IPS DF 4.7 (cell line): Measurements from ENCODE around the gene KCNK5.

Experiments
- DNase-seq: peaks from one replicate; pipeline ENCODE4 v3.0.0-alpha.2; 2013; ENCODE audit warnings: low spot score; ENCODE audit errors: extremely low read depth

Gene KCNK5, protein sequence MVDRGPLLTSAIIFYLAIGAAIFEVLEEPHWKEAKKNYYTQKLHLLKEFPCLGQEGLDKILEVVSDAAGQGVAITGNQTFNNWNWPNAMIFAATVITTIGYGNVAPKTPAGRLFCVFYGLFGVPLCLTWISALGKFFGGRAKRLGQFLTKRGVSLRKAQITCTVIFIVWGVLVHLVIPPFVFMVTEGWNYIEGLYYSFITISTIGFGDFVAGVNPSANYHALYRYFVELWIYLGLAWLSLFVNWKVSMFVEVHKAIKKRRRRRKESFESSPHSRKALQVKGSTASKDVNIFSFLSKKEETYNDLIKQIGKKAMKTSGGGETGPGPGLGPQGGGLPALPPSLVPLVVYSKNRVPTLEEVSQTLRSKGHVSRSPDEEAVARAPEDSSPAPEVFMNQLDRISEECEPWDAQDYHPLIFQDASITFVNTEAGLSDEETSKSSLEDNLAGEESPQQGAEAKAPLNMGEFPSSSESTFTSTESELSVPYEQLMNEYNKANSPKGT

DNA sequence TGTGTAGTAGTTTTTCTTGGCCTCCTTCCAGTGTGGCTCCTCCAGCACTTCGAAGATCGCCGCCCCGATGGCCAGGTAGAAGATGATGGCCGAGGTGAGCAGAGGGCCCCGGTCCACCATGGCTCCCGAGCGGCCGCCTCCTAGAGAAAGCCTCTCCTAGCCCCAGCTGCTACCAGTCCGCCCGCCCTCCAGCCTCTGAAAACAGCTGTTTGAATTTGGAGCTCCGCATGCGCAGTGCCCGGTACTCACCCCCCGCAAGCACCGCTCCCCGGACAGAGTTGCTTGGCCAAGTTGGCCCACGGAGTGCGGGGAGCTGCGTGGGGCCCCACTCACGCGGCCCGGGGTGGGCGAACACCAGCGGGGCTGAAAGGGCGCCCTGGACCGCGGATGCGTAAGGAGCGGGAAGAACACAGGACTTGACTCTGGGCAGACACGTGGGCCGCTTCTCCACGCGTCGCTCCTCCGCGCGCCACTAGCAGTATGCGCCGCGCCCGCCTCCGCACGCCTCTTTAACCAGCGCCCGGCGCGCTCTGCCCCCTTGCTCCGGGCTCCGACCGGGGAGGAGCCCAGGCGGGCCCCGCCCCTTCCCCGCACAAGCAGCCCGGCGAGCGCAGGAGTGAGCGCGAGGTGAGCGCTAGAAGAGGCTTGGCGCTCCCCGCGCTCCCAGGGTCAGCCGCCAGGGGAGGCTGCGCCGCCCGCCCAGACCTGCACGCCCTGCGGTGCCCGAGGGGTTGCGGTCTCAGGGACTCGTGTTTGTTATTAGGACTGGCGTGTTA lies at the start of gene KCNK5:
Gene KCNK5, minus strand, starts transcription at position 484 of the 776 bp plus-strand sequence. Its CDS starts 364 bp downstream, at position 120.
- peak; percentile 78 for DNase-seq

DNA sequence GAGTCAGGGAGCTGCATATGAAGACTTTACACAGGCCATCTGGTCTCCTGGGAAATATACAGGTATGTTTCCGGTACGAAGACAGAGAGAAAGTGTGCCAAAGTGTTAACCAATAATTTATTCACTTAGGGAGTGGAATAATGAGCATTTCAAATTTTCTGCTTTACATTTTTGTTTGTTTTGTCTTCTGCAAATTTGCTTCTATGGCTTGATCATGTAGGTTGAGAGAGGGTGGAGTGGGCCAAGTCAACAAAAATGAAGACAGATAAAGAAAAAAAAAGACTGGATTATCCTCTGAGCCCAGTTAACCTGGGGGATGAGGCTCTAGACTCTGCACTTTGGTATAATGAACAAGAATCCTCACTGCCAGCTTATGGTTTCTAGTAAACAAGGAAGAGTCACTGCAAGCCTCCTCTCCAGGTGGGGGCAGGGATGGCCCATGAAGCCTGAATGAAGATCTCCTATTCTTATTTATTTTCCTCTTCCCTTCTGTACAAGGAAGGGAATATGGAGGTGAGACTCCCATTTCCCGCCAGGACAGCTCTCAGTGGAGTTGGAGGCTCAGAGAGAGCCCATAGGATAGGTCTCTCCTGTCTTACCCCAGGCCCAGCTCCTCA lies 47.2 kb upstream of the KCNK5 start:
- no peak for DNase-seq

DNA sequence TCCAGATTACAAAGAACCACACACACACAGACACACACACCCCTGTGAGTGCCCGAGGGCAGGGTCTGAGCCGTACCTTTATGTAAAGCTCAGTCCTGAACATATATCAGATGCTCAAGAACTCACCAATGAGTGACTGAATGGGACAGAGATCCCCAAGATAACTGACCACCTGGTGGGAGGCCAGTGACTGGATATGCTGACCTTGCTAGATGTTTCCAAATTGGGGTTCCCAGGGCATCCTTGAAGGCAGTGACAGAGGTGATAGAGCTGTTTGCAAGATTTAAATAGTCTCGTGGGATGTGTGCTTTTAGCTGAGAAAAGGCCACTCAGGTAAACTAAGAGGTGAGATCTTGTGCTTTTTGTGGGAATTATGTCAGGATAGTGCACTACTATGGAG lies 45.6 kb upstream of the KCNK5 start:
- DNase-seq: no peak

DNA sequence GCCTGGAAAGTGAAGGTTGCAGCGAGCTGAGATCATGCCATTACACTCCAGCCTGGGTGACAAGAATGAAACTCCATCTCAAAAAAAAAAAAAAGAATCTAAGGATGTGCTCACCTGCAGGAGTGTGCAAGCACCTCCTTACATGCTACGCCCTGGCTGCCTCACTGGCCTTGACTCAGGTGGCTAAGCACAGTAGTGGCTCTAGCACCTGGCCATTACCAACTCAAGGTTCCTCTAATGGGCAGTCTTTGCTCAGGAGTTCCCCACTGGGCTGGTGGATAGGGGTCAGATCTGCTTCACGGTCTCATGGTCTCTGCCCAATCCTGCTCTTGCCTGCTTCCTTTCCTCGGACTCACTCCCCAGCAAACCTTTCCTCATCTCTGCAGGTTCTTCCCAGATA lies 45.2 kb upstream of the KCNK5 start:
- no peak for DNase-seq

DNA sequence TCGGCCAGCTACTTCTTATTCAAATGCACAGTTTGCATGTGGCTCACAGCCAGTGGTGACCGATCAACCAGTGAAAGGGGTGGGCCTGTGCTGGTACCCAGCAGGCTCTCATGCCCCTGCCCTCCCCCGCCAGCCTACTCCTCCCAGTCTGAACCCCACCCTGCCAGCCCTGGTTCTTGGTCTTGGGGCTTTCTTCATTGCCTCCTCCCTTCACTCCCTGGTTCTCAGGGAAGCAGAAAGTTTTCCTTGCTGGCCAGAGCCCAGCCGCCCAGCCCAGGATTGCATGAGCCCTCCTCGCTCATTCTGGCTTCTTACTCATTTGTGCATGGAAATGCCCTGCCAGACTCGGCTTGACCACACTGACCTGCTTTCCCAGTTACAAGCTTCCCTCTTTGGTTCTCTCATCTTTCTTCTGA lies 44.1 kb upstream of the KCNK5 start:
- no peak for DNase-seq

DNA sequence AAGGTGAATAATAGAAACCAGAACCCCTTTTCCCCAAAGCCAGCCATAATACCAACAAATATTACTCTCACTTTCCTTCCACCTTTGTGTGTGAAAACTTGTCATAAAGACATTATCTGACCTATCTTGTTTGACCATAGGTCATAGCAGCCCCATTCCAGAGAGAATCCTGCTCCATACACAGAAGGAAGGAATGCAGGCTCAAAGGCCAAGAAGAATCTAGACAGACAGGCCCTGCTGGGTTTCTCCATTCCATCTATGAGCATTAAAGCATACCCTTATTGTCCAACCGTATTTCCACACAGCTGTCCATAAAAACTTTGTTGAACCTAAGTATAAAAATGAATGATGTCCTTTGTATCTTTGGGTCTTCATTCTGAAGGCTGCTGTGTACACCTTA lies 40.7 kb upstream of the KCNK5 start:
- DNase-seq: no peak

DNA sequence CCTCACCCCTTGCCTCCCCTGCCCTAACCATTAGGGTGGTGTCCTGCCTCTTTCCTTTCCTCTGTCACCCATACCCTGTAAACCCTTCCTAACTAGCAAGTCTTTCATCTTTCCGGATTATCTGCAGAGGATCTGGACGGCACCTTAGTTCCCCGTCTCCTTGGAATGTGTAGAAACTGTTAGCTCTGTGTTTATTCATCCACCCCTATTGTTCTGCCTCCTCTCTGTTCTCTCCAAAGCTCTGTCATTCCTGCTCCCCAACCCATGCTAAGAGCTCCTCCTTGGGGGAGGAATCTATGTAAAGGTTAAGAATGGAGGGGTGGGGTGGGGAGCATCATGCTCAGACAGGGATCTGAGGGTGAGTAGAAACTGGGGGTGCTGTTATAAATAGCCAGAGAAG lies 39.4 kb upstream of the KCNK5 start:
- no peak for DNase-seq

DNA sequence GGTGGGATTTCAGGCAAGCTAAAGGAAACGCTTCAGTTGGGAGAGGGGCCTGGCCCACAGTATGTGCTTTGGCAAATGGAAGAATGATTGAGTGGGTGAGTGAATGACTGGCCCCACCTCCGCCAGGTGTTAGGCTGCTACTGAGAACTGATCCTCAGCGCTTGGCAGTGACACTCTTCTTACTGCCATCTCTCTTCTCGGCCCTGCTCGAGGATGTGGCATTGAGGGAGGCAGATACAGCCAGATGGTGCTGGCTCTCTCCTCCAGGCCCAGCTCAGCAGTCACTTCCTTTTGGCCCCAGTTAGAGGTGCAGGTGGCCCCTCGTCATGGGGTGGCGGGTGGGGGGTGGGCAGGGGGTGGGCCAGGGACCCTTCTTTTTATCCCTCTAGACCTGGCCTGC lies 38.9 kb upstream of the KCNK5 start:
- no peak for DNase-seq

DNA sequence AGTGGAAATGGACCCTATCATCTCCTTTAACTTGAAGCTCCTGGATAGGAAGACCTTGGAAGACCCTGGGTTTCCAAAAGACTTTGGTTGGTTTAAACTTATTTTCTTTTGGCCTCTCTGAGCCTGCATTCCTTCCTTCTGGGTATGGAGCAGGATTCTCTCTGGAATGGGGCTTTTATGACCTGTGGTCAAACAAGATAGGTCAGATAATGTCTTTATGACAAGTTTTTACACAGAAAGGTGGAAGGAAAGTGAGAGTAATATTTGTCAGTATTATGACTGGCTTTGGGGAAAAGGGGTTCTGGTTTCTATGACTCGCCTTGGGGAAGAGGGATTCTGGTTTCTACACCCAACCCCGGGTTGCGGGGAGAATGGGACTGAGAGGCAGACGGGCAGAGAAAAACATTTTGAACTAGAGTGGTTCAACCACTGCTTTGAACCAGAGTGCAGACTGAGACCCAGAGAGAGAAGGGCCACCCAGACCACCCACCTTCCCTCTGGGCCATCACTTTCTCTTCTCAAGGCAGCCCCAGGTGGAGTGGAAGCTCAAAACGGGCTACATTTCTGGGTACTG lies 37.6 kb upstream of the KCNK5 start:
- DNase-seq: no peak

DNA sequence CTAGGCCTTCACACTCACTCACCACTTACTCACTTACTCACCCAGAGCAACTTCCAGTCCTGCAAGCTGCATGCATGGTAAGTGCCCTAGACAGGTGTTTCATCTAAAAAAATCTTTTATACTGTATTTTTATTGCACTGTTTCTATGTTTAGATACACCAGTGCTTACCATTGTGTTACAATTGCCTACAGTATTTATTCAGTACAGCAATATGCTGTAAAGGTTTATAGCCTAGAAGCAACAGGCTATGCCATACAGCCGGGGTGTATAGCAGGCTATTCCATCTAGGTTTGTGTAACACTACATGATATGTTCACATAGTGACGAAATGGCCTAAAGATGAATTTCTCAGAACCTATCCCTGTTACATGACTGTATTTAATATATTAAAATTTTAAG lies 37.1 kb upstream of the KCNK5 start:
- DNase-seq: no peak

DNA sequence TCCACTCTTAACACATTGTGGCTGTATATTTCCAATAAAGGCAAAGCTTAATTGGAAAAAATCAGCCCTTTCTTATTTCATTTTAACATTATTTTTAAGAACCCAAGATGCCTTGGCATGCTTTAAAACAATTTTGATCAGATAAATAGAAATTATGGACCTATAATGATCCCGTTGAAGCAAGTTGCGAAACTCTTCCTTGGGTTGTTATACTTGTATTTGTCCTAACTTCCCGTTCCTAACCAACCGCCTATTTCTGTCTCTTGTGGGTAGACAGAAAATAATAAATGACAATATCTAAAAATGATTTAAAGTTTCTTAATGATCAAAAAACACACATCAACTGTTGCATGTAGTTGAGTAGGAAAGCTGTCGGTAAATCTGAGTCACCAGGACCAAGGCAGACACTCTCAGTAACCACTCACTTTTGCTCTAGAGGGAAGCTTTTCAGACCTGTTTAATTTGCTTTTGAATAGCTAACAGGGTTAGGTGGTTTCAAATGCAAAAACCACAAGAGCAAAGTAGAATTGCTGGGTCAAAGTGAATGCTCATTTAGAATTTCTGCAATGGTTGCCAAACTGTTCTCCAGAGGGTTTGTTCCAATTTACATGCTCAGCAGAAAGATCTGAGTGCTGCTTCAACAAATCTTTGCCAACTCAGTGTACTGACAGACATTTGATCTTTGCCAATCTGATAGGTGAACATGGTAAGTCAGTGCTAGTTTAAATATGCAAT lies 34.2 kb upstream of the KCNK5 start:
- peak; percentile 74 for DNase-seq

DNA sequence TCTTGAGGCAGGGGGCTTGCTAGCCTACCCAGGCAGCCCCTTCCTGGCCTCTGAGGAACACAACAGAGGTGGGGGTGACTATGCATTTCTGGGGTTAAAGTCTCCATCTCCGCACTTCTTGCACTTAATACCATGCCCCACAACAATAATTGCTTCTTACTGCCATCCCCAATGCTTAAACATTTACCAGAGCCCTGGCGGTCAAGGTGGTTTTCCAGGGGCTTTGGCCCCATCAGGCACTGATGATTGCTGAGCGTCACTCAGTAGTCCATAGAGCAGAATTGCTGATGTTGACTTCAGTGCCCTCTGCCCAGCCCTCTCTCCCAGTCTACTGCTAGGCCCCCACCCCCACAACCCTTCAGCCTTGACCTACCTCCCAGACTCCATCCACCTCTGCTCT lies 32.5 kb upstream of the KCNK5 start:
- no peak for DNase-seq

DNA sequence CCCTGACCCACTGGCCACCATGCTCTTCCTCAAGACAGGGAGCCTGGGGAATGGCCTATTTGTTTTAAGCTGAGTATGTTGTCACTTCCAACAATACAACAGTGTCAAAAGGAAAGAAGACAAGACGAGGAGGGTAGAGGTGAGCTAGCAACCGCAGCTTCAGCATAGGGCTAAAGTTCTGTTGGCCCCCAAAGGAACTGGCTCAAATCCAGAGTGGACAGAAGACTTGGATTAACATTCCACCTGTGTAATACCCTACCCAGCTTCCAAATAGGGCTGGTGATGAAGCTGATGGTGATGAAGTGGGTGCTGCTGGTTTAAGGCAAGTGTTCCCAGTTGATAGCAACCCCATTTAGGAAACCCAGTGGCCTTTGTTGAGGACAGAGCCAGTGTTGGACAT lies 31.7 kb upstream of the KCNK5 start:
- no peak for DNase-seq

DNA sequence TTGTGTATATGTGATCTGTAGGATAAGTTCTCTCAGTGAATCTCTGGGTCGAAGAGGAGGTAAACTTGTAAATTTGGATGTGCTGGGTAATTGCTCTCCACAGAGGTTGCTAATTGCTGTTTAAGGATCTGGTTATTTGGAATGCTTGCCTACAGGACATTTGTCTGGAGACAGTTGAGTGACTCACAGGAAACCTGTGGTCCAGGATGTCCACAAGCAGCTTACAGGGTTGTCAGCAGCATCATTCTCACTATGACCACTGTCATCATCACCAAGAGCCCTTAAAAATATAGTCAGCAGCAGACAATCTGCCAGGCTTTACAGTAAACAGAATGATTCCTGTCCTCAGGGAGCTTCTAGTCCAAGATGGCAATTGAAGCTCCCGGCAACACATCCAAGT lies 31.2 kb upstream of the KCNK5 start:
- DNase-seq: no peak

DNA sequence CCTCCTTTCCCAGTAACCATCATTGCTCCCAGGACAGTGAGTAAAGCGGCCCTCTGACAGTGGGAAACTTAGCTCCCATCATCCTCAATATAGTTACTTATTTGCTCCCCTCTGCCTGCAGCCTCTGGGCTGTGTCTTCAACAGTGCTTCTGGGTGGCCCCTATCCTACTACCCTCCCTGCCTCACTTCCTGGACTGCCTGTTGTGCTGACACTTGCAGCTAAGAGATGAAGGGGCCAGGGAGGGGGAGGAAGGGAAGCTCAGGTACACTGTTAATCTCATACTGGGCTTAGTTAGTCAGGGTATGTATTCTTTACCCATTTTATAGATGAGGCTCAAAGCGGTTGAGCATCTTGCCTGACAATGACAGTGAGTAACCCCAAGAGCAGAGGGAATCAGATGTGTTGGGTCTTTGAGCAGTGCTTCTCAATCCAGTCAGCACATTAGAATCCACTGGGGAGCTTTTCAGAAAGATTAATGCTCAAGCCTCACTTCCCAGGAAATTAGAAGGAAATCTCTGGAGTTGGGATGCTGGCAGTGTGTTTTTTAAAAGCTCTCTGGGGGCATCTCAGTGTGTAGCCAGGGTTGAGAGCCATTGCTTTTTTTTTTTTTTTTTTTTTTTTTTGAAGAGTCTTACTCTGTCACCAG lies 27.1 kb upstream of the KCNK5 start:
- no peak for DNase-seq

DNA sequence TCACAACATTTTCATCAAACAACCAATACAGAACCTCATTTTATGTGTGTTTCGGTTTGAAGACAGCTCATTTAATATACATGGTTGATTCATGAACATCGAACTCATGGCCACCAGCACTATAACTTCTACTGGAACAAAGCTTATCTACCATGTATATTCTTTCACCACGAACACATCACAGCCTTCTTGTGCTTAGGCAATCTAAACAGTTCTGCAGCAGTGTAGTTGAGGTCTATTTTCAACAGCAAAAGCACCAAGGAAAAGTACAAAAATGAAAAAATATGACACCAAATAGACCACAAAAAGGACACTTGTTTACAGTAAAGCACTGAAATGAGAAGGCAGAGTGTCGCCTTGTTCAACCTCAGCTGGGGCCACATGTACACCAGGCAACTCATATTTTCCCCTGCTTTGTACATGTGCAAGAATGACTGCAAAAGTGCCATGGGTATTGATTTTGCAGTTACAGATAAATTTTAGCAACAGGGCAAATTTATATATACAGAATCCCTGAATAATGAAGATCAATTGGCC lies 25.8 kb upstream of the KCNK5 start:
- DNase-seq: no peak

DNA sequence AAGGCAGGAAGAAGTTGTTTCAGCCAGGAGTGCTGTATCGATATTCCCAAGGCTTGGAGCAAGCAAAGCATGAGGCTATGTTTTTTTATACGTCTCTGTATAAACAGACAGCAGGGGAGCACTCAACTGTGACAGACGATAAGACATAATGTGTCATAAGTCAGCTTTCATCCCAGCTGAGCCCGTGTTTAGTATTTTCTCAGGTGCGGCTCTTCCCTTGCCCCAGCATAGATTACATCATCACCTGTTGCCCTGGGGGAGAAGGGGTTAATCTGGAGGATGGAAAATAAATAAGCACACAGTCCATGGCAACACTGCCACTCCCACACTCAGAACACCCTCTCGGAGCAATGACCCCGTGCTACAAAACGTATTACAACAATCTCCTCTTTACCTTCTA lies 22.1 kb upstream of the KCNK5 start:
- DNase-seq: no peak

DNA sequence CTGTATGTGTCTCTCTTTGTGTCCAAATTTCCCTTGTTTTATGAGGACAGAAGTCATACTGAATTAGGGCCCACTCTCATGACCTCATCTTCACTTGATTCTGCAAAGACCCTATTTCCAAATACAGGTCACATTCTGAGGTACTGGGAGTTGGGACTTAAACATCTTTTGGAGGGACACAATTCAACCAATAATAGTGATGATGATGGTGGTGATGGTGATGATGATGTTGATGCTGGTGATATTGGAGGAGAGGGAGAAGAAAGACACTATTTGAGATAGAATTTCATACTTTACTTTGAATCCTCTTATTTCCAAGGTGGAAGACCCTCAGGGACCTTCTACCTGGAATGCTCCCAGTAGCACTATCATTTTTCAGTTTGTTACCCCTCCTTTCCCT lies 21.2 kb upstream of the KCNK5 start:
- DNase-seq: no peak

DNA sequence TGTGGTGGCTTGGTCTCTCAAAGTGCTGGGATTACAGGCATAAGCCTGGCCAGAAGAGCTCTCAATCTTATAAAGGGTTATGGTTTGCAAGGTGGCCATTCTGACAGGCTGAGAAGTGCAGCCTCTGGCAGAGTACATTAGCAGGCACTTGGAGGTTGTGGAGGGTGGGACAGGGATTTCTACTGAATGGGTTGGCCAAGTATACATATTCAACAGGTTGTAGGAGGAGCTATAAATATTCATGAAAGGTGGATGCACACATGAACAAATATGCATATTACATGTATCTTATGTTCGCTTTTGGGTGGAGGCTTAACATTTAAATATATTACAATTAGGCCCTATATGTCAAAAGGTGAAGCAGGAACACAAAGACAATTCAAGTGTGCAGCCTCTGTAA lies 20.0 kb upstream of the KCNK5 start:
- DNase-seq: no peak

DNA sequence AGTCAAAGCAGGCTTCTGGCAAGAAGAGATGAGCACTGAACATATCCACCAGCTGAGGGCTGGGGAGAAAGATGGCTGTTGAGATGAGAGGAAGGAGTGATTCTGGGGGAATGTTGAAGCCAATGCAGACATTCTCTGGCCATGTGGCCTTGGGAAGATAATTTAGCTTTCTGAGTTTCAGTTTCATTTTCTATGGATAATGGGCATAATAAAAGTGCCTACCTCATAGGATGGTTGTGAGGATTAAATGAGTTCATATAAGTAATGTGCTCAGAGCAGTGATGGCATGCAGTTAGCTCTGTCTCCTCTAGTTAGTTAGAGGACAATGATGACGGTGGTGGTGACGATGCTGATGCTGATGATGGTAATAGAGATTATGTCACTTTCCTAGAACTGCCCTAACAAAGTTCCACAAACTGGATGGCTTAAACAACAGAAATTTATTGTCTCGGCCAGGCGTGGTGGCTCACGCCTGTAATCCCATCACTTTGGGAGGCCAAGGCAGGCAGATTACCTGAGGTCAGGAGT lies 18.5 kb upstream of the KCNK5 start:
- no peak for DNase-seq
